ENCODE results near the gene CIRBP.
"Not testable (repeated sequence)": the region's sequence is repeated elsewhere in the genome, so short reads cannot be mapped to it uniquely, and the experiment has no call there.

CIRBP gene

GRCh38 chr19:1311543-1312091, 42.5 kb downstream of the CIRBP start:
- no peak for DNase-seq (ENCODE audit: low spot score)

- DNase-seq (ENCODE audit: low spot score) = no peak
These were observed 43.9 kb downstream of the CIRBP start for GRCh38 chr19:1312767-1313694.

GRCh38 chr19:1313695-1314613, 44.8 kb downstream of the CIRBP start:
- DNase-seq (ENCODE audit: low spot score) = no peak

- peak; percentile 92 for DNase-seq (ENCODE audit: low spot score)
These were observed 46.5 kb downstream of the CIRBP start for GRCh38 chr19:1315470-1316166.

- no peak for DNase-seq (ENCODE audit: low spot score)
These were observed 47.3 kb downstream of the CIRBP start for GRCh38 chr19:1316466-1316865.

- no peak for DNase-seq (ENCODE audit: low spot score)
These were observed 48.3 kb downstream of the CIRBP start for GRCh38 chr19:1317274-1318003.

GRCh38 chr19:1318678-1319471, 49.7 kb downstream of the CIRBP start:
- no peak for DNase-seq (ENCODE audit: low spot score)

GRCh38 chr19:1320282-1320650, 51.1 kb downstream of the CIRBP start:
- not testable (repeated sequence) for DNase-seq (ENCODE audit: low spot score)

GRCh38 chr19:1321539-1321938, 52.4 kb downstream of the CIRBP start:
- no peak for DNase-seq (ENCODE audit: low spot score)

- no peak for DNase-seq (ENCODE audit: low spot score)
These were observed 53.3 kb downstream of the CIRBP start for GRCh38 chr19:1322198-1322981.

GRCh38 chr19:1324249-1324805, 55.2 kb downstream of the CIRBP start:
- DNase-seq (ENCODE audit: low spot score) = no peak

Data from D341Med (cell line).